ENCODE results near the gene XCL2.

DNA sequence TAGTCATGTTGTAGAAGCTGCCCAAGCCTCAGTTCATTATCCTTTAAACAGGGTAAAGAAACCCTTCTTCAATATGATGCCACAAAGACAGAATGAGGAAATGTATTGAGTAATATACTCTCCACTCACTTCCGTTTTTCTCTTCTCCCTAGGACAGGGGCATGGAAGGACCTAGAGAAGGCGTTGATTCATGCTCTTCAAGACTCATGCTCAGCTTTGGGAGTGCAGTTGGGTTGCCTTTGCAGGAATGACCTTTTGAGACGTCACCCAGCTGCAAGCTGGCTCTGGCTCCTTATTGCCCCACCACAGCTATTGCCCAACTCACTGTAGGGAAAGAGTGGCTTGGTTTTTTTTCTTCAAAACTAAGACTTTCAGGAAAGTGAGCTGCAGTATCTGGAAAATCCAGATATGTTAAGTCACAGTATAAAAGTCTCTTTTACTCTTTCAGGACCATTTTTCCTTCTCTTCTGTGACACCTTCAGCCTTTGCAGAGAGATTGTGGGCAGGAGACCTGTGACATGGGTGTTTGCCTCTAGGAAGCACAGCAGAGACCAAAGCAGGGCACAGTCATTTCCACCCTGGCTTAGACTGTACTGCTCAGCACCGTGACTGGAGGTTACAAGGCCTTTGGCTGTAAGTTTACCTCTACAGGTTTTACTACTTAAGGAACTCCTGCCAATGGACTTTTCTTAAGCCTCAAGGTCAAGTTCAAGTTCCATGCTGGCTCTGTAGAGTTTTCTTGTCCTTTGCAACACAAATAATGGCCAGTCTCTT lies 39.5 kb downstream of the XCL2 start:
- no peak for TF ChIP-seq POLR2A (IDR thresholded peaks at IDR 0.05; ENCODE audit: low read depth, low read length)
- no peak for TF ChIP-seq POLR2AphosphoS5 (IDR thresholded peaks at IDR 0.05; ENCODE audit: low read depth, low read length)
